ENCODE data around the gene NCK1. TPM values are rescaled to one million over a fixed set of nuclear protein-coding genes. Genes with fewer than 3 reads are reported as not detected.
A peak's percentile ranks its signal among the peaks of the same experiment; 100 is the strongest.

The NCK1 gene
- 41.6 and 42.4 TPM in 2 replicates for total RNA-seq

- Histone ChIP-seq H3K27me3 (ENCODE audit: insufficient read depth, low read length) (no peaks in the 10 kb centered on the region), H3K36me3 (ENCODE audit: insufficient read depth, low read length) (no peaks in the 10 kb centered on the region), H3K4me2 (ENCODE audit: insufficient read depth, low read length) (peak within 1 kb of the TSS; percentile 99), H2AFZ (ENCODE audit: low read length) (peak within 1 kb of the TSS; percentile 97), H3K79me2 (ENCODE audit: insufficient read depth, low read length) (peaks cover 47% of the 10 kb centered on the region), H3K4me3 (ENCODE audit: insufficient read depth, low read length) (peak within 1 kb of the TSS; percentile 94), H3K9me3 (ENCODE audit: low read depth, low read length) (no peaks in the 10 kb centered on the region), H4K20me1 (ENCODE audit: insufficient read depth, low read length) (no peaks in the 10 kb centered on the region), H3K4me1 (ENCODE audit: insufficient read depth, low read length) (peaks cover 19% of the 10 kb centered on the region), H3K27ac (ENCODE audit: low read depth, low read length) (peak within 1 kb of the TSS; percentile 82)
- DNase-seq (ENCODE audit: insufficient read length, low spot score, missing footprints) = peak; percentile 98
- TF ChIP-seq CTCF (IDR thresholded peaks at IDR 0.05; ENCODE audit: extremely low read depth, low read depth, low read length) = no peak
Observed at GRCh38 chr3:136861890-136862616, at the start of gene NCK1. NCK1 (plus strand) TSS chr3:136862208; CDS start chr3:136928002, 65,794 bp downstream.

GRCh38 chr3:136817448-136817847, 44.6 kb upstream of the NCK1 start:
- H3K4me2 ChIP-seq (ENCODE audit: insufficient read depth, low read length) = no peak overlapping the region
- DNase-seq (ENCODE audit: insufficient read length, low spot score, missing footprints) = no peak
- no peaks in the 10 kb centered on the region for H3K36me3 ChIP-seq (ENCODE audit: insufficient read depth, low read length)
- no peak overlapping the region for H3K4me3 ChIP-seq (ENCODE audit: insufficient read depth, low read length)
- H3K27ac ChIP-seq (ENCODE audit: low read depth, low read length) = peak overlapping the region; percentile 89
- peaks cover 19% of the 10 kb centered on the region for H4K20me1 ChIP-seq (ENCODE audit: insufficient read depth, low read length)
- peaks cover 26% of the 10 kb centered on the region for H3K79me2 ChIP-seq (ENCODE audit: insufficient read depth, low read length)
- H3K27me3 ChIP-seq (ENCODE audit: insufficient read depth, low read length) = no peaks in the 10 kb centered on the region
- no peaks in the 10 kb centered on the region for H3K9me3 ChIP-seq (ENCODE audit: low read depth, low read length)
- H2AFZ ChIP-seq (ENCODE audit: low read length) = no peak overlapping the region
- H3K4me1 ChIP-seq (ENCODE audit: insufficient read depth, low read length) = peaks cover 15% of the 10 kb centered on the region
- TF ChIP-seq CTCF (IDR thresholded peaks at IDR 0.05; ENCODE audit: extremely low read depth, low read depth, low read length) = no peak

GRCh38 chr3:136818191-136818768, 43.7 kb upstream of the NCK1 start:
- H3K4me3 ChIP-seq (ENCODE audit: insufficient read depth, low read length) = peak overlapping the region; percentile 81
- DNase-seq (ENCODE audit: insufficient read length, low spot score, missing footprints) = peak; percentile 76
- H3K4me2 ChIP-seq (ENCODE audit: insufficient read depth, low read length) = peak overlapping the region; percentile 92
- H3K27me3 ChIP-seq (ENCODE audit: insufficient read depth, low read length) = no peaks in the 10 kb centered on the region
- H3K27ac ChIP-seq (ENCODE audit: low read depth, low read length) = peak overlapping the region; percentile 89
- peaks cover 35% of the 10 kb centered on the region for H3K79me2 ChIP-seq (ENCODE audit: insufficient read depth, low read length)
- H2AFZ ChIP-seq (ENCODE audit: low read length) = peak overlapping the region; percentile 67
- H3K36me3 ChIP-seq (ENCODE audit: insufficient read depth, low read length) = no peaks in the 10 kb centered on the region
- TF ChIP-seq CTCF (IDR thresholded peaks at IDR 0.05; ENCODE audit: extremely low read depth, low read depth, low read length) = peak; percentile 17
- H4K20me1 ChIP-seq (ENCODE audit: insufficient read depth, low read length) = peaks cover 19% of the 10 kb centered on the region
- H3K4me1 ChIP-seq (ENCODE audit: insufficient read depth, low read length) = peaks cover 15% of the 10 kb centered on the region
- H3K9me3 ChIP-seq (ENCODE audit: low read depth, low read length) = no peaks in the 10 kb centered on the region

GRCh38 chr3:136818769-136819391, 43.1 kb upstream of the NCK1 start, which contains the start of gene SLC35G2:
SLC35G2 (plus strand) TSS chr3:136819126; CDS start chr3:136854461, 35,335 bp downstream.
- Histone ChIP-seq H3K4me3 (ENCODE audit: insufficient read depth, low read length) (peak within 1 kb of the TSS; percentile 81), H3K27ac (ENCODE audit: low read depth, low read length) (peak within 1 kb of the TSS; percentile 89), H3K36me3 (ENCODE audit: insufficient read depth, low read length) (no peaks in the 10 kb centered on the region), H4K20me1 (ENCODE audit: insufficient read depth, low read length) (peaks cover 19% of the 10 kb centered on the region), H3K79me2 (ENCODE audit: insufficient read depth, low read length) (peaks cover 39% of the 10 kb centered on the region), H3K4me2 (ENCODE audit: insufficient read depth, low read length) (peak within 1 kb of the TSS; percentile 92), H3K27me3 (ENCODE audit: insufficient read depth, low read length) (no peaks in the 10 kb centered on the region), H3K9me3 (ENCODE audit: low read depth, low read length) (no peaks in the 10 kb centered on the region), H3K4me1 (ENCODE audit: insufficient read depth, low read length) (peaks cover 15% of the 10 kb centered on the region), H2AFZ (ENCODE audit: low read length) (peak within 1 kb of the TSS; percentile 67)
- no peak for TF ChIP-seq CTCF (IDR thresholded peaks at IDR 0.05; ENCODE audit: extremely low read depth, low read depth, low read length)
- peak; percentile 48 for DNase-seq (ENCODE audit: insufficient read length, low spot score, missing footprints)
